H1 (cell line): ENCODE data around the gene CACNA1C. TPM values are rescaled to one million over a fixed set of nuclear protein-coding genes. Genes with fewer than 3 reads are reported as not detected.

Source experiments
- CTCF ChIA-PET: fragments of 300-600 bp; sonication (Branson Sonifier 250); formaldehyde crosslinking; loops from one replicate; lab custom pipeline; 2021; ENCODE audit not compliant: partially characterized antibody; lab: Charles Lee
- POLR2A ChIA-PET: fragments of 300-600 bp; sonication (Branson Sonifier 250); formaldehyde crosslinking; loops from one replicate; lab custom pipeline; 2021; ENCODE audit warnings: inconsistent platforms; ENCODE audit not compliant: partially characterized antibody; lab: Charles Lee
- DNase-seq, 2 experiments: peaks; one replicate each; pipeline versions ENCODE4 v3.0.0 to v3.0.0-alpha.2; 2010 to 2022; ENCODE audit warnings: low spot score in 2 of 2, low read depth in 1 of 2, mixed read lengths in 1 of 2
- FAIRE-seq: peaks from 2 replicates; lab custom pipeline; 2011; peaks lifted over from hg19 to GRCh38; lab: Jason Lieb, UNC
- H2AFZ ChIP-seq: 2 replicates; pipeline ENCODE4 v1.8.1; 2012; ENCODE audit warnings: low read length, inconsistent platforms
- H2AK5ac ChIP-seq: 2 replicates; pipeline ENCODE4 v1.6.1; 2013; ENCODE audit warnings: low read depth, low read length
- H2BK120ac ChIP-seq: replicated peaks from 2 replicates; pipeline ENCODE3; 2013; ENCODE audit warnings: low read depth, low read length, inconsistent platforms
- H2BK12ac ChIP-seq: 2 replicates; pipeline ENCODE4 v1.6.1; 2013; ENCODE audit warnings: low read depth, low read length
- H2BK15ac ChIP-seq: 2 replicates; pipeline ENCODE4 v1.6.1; 2013; ENCODE audit warnings: low read length
- H2BK20ac ChIP-seq: 2 replicates; pipeline ENCODE4 v1.6.1; 2013; ENCODE audit warnings: low read length
- H2BK5ac ChIP-seq: 2 replicates; pipeline ENCODE4 v1.6.1; 2013; ENCODE audit warnings: low read depth, low read length
- H3K14ac ChIP-seq: 2 replicates; pipeline ENCODE4 v1.6.1; 2013; ENCODE audit warnings: inconsistent platforms; ENCODE audit not compliant: insufficient read length
- H3K18ac ChIP-seq: 2 replicates; pipeline ENCODE4 v1.6.1; 2013; ENCODE audit warnings: low read length; ENCODE audit errors: extremely low read depth
- H3K23ac ChIP-seq: 2 replicates; pipeline ENCODE4 v1.6.1; 2013; ENCODE audit warnings: inconsistent platforms; ENCODE audit not compliant: insufficient read length
- H3K23me2 ChIP-seq: 2 replicates; pipeline ENCODE4 v1.6.1; 2013; ENCODE audit warnings: low read depth, low read length
- H3K27ac ChIP-seq: 2 replicates; pipeline ENCODE4 v1.6.1; 2011; ENCODE audit warnings: low read depth, low read length, inconsistent platforms
- H3K27me3 ChIP-seq, 4 experiments: replicated peaks in 1 of 4; 1 replicate in 1 of 4; 2 replicates in 3 of 4; pipeline versions ENCODE4 v1.6.1 to v1.8.1; 2011 to 2013; ENCODE audit warnings: low read length in 3 of 4, mild to moderate bottlenecking in 3 of 4, inconsistent platforms in 2 of 4, mixed read lengths in 2 of 4, moderate library complexity in 1 of 4; ENCODE audit not compliant: control insufficient read depth in 3 of 4, insufficient read depth in 3 of 4; ENCODE audit errors: extremely low read depth in 1 of 4
- H3K36me3 ChIP-seq, 4 experiments: 2 replicates each; pipeline versions ENCODE4 v1.6.1 to v1.8.1; 2011 to 2013; ENCODE audit warnings: mild to moderate bottlenecking in 4 of 4, low read length in 3 of 4, moderate library complexity in 2 of 4, control low read depth in 1 of 4, inconsistent platforms in 1 of 4; ENCODE audit not compliant: insufficient read depth in 4 of 4, control insufficient read depth in 2 of 4
- H3K4ac ChIP-seq: replicated peaks from 2 replicates; pipeline ENCODE3; 2013; ENCODE audit warnings: low read length, low read depth, mixed read lengths, inconsistent platforms; ENCODE audit not compliant: insufficient read length
- H3K4me1 ChIP-seq, 4 experiments: replicated peaks in 1 of 4; 1 replicate in 1 of 4; 2 replicates in 3 of 4; pipeline versions ENCODE4 v1.6.1 to v1.8.1; 2011 to 2013; ENCODE audit warnings: low read length in 3 of 4, inconsistent platforms in 2 of 4, mixed read lengths in 1 of 4; ENCODE audit not compliant: insufficient read depth in 4 of 4, control insufficient read depth in 3 of 4
- H3K4me2 ChIP-seq, 2 experiments: 2 replicates each; pipeline versions ENCODE4 v1.6.1 to v1.8.1; 2011 to 2013; ENCODE audit warnings: low read depth in 2 of 2, low read length in 2 of 2, control low read depth in 1 of 2, inconsistent platforms in 1 of 2, mild to moderate bottlenecking in 1 of 2; ENCODE audit not compliant: insufficient read depth in 1 of 2
- H3K4me3 ChIP-seq, 4 experiments: fragments of 200-600, 300-600 bp in 1 of 4; sonication (generic), shearing (Covaris generic), sonication (Bioruptor Twin) in 1 of 4; 2 replicates each; pipeline versions ENCODE4 v1.5.1 to v1.8.1; 2011 to 2016; ENCODE audit warnings: low read length in 4 of 4, low read depth in 3 of 4, control low read depth in 2 of 4, inconsistent platforms in 2 of 4, mild to moderate bottlenecking in 2 of 4, mixed read lengths in 1 of 4, moderate library complexity in 1 of 4; ENCODE audit not compliant: insufficient read depth in 2 of 4; ENCODE audit errors: extremely low read depth in 1 of 4
- H3K56ac ChIP-seq: replicated peaks from 2 replicates; pipeline ENCODE3; 2013; ENCODE audit warnings: low read depth, mild to moderate bottlenecking, mixed read lengths, low read length, inconsistent platforms; ENCODE audit not compliant: insufficient read length
- H3K79me1 ChIP-seq: 2 replicates; pipeline ENCODE4 v1.6.1; 2013; ENCODE audit warnings: low read depth, low read length, control low read depth
- H3K79me2 ChIP-seq, 2 experiments: 2 replicates each; pipeline versions ENCODE4 v1.6.1 to v1.8.1; 2012 to 2013; ENCODE audit warnings: low read length in 2 of 2, mild to moderate bottlenecking in 2 of 2, inconsistent platforms in 1 of 2; ENCODE audit not compliant: insufficient read depth in 2 of 2, control insufficient read depth in 1 of 2
- H3K9ac ChIP-seq, 4 experiments: replicated peaks in 1 of 4; 1 replicate in 1 of 4; 2 replicates in 3 of 4; pipeline versions ENCODE4 v1.6.1 to v1.8.1; 2011 to 2013; ENCODE audit warnings: low read depth in 3 of 4, low read length in 3 of 4, control low read depth in 2 of 4, mild to moderate bottlenecking in 2 of 4, moderate library complexity in 2 of 4, inconsistent platforms in 1 of 4; ENCODE audit errors: extremely low read depth in 1 of 4
- H3K9me3 ChIP-seq, 2 experiments: 2 replicates each; pipeline versions ENCODE4 v1.6.1 to v1.8.1; 2012 to 2013; ENCODE audit warnings: mild to moderate bottlenecking in 2 of 2, moderate library complexity in 2 of 2, control low read depth in 1 of 2, inconsistent platforms in 1 of 2, low read depth in 1 of 2, low read length in 1 of 2, mixed read lengths in 1 of 2; ENCODE audit not compliant: insufficient read depth in 2 of 2
- H4K20me1 ChIP-seq, 2 experiments: replicated peaks in 1 of 2; 2 replicates each; pipeline versions ENCODE3 to v1.8.1; 2011 to 2013; ENCODE audit warnings: inconsistent platforms in 2 of 2, low read length in 2 of 2, mild to moderate bottlenecking in 1 of 2; ENCODE audit not compliant: insufficient read depth in 2 of 2, control insufficient read depth in 1 of 2
- H4K5ac ChIP-seq: 2 replicates; pipeline ENCODE4 v1.6.1; 2013; ENCODE audit warnings: low read length, low read depth, mixed read lengths, inconsistent platforms; ENCODE audit not compliant: insufficient read length
- H4K8ac ChIP-seq: 2 replicates; pipeline ENCODE4 v1.8.0; 2013; ENCODE audit warnings: mild to moderate bottlenecking, moderate library complexity, low read length, inconsistent platforms; ENCODE audit not compliant: insufficient read depth; ENCODE audit errors: extremely low read depth
- H4K91ac ChIP-seq: replicated peaks from 2 replicates; pipeline ENCODE3; 2013; ENCODE audit warnings: low read length, mixed read lengths, inconsistent platforms; ENCODE audit not compliant: insufficient read length
- CBX5 ChIP-seq: fragments of 300-800, 300-1000 bp; sonication (generic); IDR thresholded peaks from 2 replicates; pipeline ENCODE4 v1.7.1; 2016; ENCODE audit warnings: antibody characterized with exemption, low read length, low read depth
- WGBS, 2 experiments: shearing (Covaris generic) in 1 of 2; methylation state at CpG; one replicate each; pipeline versions ENCODE4 v1.1.6 to v1.1.7; 2013 to 2015; ENCODE audit warnings: low lambda C conversion rate in 2 of 2, mixed read lengths in 2 of 2, inconsistent platforms in 1 of 2, low coverage in 1 of 2, missing lambda C conversion rate in 1 of 2; ENCODE audit not compliant: insufficient replicate concordance in 2 of 2, insufficient coverage in 1 of 2, insufficient read length in 1 of 2; ENCODE audit errors: extremely low coverage in 1 of 2, missing lambda C conversion rate in 1 of 2; 5-methylcytosine and 5-hydroxymethylcytosine counted together
- polyA plus RNA-seq, 7 experiments: library from polyadenylated mRNA; depleted of rRNA in 3 of 7; stranded (reverse) in 5 of 7; unstranded in 2 of 7; fragments of >200 nt in 5 of 7; fragments of 200-250 nt in 2 of 7; gene quantifications; 1 replicate in 5 of 7; 2 replicates in 1 of 7; 4 replicates in 1 of 7; pipeline versions ENCODE4 v1.2.1 to v1.2.3, GENCODE V29; 2011 to 2013; ENCODE audit warnings: missing spikeins in 2 of 7, mixed read lengths in 2 of 7
- total RNA-seq: library from RNA; stranded (reverse); fragmentation: NEBNext Ultra II Directional; extraction: Animal tissue kit (Norgen Biotek cat#: 25700); gene quantifications from 2 replicates; pipeline ENCODE4 v1.2.1, GENCODE V29; 2021

CACNA1C gene
- total and polyA plus RNA-seq, 2 of the 8 experiments (the other 6 are each of a cell fraction or from before 2014, with no cell fraction given), result 1.3 TPM

DNA sequence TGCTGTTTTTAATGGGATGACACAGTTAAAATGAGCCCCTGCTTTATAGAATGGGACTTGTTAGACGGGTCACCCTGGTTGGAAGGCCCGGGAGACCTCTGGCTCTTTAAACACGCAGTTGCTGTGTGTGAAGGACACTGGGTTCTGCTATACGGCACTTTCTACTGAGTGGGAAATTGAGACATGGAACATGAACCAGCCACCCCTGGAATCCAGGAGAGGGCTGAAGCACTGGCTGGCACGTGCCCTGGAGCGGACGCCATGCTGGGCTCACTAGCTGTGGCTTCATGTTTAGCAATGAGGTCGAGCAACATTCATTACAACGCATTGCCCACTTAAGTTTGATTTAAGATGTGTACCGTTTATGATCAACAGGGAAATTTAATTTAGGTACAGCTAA lies 23.9 kb downstream of the CACNA1C start:
- H3K9ac ChIP-seq, result no peak overlapping the region
- H2AFZ ChIP-seq, result no peak overlapping the region
- POLR2A ChIA-PET, result no interaction called here
- no peak for TF ChIP-seq CBX5
- no peaks in the 10 kb centered on the region for H3K27me3 ChIP-seq
- H3K9me3 ChIP-seq, result peaks cover 4 to 6% of the 10 kb centered on the region in 2 experiments; a peak in 2 of 4 replicates
- H2BK20ac ChIP-seq, result no peak overlapping the region
- no peak overlapping the region for H2BK15ac ChIP-seq
- no peak overlapping the region for H3K4ac ChIP-seq
- CTCF ChIA-PET, result interaction anchor here (1.0 kb wide), 1 partner anchor 19 kb away, joined by 4 read pairs; no protein-coding TSS in a partner anchor
- no peak overlapping the region for H4K91ac ChIP-seq
- H3K79me2 ChIP-seq, result no peaks in the 10 kb centered on the region
- no peak overlapping the region for H3K56ac ChIP-seq
- no peak overlapping the region for H3K14ac ChIP-seq
- H3K36me3 ChIP-seq, result no peaks in the 10 kb centered on the region; a peak in 1 of 8 replicates
- WGBS, 2 experiments, result 92% methylated on average over 10 of the region's 10 CpGs; no CpG with 5 or more reads in 1 of the 2 experiments
- H4K20me1 ChIP-seq, result no peaks in the 10 kb centered on the region
- H2BK12ac ChIP-seq, result no peak overlapping the region
- H3K4me2 ChIP-seq, result no peak overlapping the region
- H4K8ac ChIP-seq, result no peak overlapping the region; the same call in 1 of the 2 replicates
- 0 out of 7 replicates have a peak, but pooled peaks cover 0 to 2% (median 0%) of the 10 kb centered on the region in 4 experiments for H3K4me1 ChIP-seq
- H3K79me1 ChIP-seq, result no peaks in the 10 kb centered on the region; the same call in 1 of the 2 replicates
- H3K23me2 ChIP-seq, result no peaks in the 10 kb centered on the region
- no peak overlapping the region for H2AK5ac ChIP-seq
- no peak overlapping the region for H3K18ac ChIP-seq
- FAIRE-seq (no peak), DNase-seq (no peak)
- H3K27ac ChIP-seq, result no peak overlapping the region
- no peak overlapping the region for H3K4me3 ChIP-seq
- H2BK120ac ChIP-seq, result no peak overlapping the region
- no peak overlapping the region for H3K23ac ChIP-seq
- H2BK5ac ChIP-seq, result no peak overlapping the region
- no peak overlapping the region for H4K5ac ChIP-seq
